BE2C (cell line): ENCODE measurements around the gene NDUFAF2.

Source experiments
- DNase-seq: peaks from one replicate; pipeline ENCODE4 v3.0.0-alpha.2; 2020
- H3K27me3 ChIP-seq: fragments of 250-450 bp; sonication (Bioruptor Pico); 2 replicates; pipeline ENCODE4 v1.5.1; 2020; ENCODE audit warnings: mild to moderate bottlenecking
- H3K36me3 ChIP-seq: fragments of 250-450 bp; sonication (Bioruptor Pico); 2 replicates; pipeline ENCODE4 v1.5.1; 2020; ENCODE audit warnings: mild to moderate bottlenecking
- H3K4me1 ChIP-seq: fragments of 250-450 bp; sonication (Bioruptor Pico); 2 replicates; pipeline ENCODE4 v1.5.1; 2020
- H3K4me3 ChIP-seq: 2 replicates; pipeline ENCODE4 v1.5.1; 2011; ENCODE audit warnings: low read depth, low read length
- H3K9me3 ChIP-seq: fragments of 250-450 bp; sonication (Bioruptor Pico); 2 replicates; pipeline ENCODE4 v1.5.1; 2020
- TF ChIP-seq, protein P1 (sequence below): IDR thresholded peaks from 2 replicates; pipeline ENCODE4 v1.5.1; 2012; ENCODE audit warnings: mild to moderate bottlenecking, low read depth, low read length

NDUFAF2 gene

DNA sequence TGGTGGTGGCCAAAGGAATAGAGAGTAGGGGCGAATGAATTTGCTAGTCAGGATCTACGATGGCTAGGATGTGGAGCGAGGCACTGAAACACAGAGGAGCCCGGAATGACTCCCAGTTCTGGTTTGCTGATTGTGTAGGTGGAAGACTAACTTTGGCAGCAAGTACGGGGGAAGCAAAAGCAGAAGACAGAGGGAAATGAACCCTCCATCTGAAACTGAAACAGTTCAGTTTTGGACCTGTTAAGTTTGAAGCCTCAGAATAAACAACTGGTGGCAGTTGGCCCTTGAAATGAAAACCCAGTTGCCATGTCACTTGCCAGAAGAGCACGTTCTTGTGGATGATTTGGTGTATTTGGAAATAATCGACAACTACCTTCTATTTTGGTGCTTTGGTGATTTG, 232.7 kb downstream of the NDUFAF2 start:
- TF ChIP-seq, protein P1, sequence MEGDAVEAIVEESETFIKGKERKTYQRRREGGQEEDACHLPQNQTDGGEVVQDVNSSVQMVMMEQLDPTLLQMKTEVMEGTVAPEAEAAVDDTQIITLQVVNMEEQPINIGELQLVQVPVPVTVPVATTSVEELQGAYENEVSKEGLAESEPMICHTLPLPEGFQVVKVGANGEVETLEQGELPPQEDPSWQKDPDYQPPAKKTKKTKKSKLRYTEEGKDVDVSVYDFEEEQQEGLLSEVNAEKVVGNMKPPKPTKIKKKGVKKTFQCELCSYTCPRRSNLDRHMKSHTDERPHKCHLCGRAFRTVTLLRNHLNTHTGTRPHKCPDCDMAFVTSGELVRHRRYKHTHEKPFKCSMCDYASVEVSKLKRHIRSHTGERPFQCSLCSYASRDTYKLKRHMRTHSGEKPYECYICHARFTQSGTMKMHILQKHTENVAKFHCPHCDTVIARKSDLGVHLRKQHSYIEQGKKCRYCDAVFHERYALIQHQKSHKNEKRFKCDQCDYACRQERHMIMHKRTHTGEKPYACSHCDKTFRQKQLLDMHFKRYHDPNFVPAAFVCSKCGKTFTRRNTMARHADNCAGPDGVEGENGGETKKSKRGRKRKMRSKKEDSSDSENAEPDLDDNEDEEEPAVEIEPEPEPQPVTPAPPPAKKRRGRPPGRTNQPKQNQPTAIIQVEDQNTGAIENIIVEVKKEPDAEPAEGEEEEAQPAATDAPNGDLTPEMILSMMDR = no peak
- H3K4me3 ChIP-seq = no peak overlapping the region
- H3K4me1 ChIP-seq = no peaks in the 10 kb centered on the region
- no peaks in the 10 kb centered on the region for H3K36me3 ChIP-seq
- DNase-seq = no peak
- H3K27me3 ChIP-seq = no peaks in the 10 kb centered on the region
- no peaks in the 10 kb centered on the region for H3K9me3 ChIP-seq

DNA sequence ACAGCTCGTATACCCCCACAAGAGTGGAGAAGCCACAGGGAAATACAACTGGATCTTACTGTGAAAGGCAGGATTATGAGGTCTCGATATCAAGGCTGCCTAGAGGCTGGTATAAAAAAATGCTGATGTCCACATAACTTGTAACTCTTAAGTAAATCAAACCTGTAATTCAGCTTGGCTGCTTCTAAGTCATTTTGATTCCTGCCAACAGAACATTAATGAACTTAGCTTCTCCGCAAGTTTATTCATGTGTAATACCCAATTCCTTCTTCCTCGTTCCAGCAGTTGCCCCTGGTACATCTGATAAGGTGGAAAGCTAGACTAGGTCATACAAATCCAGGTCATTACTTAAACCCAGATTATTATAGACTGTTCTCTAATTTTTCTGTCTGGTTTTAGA, 233.7 kb downstream of the NDUFAF2 start:
- H3K4me1 ChIP-seq = no peaks in the 10 kb centered on the region
- no peaks in the 10 kb centered on the region for H3K27me3 ChIP-seq
- no peaks in the 10 kb centered on the region for H3K36me3 ChIP-seq
- no peak overlapping the region for H3K4me3 ChIP-seq
- TF ChIP-seq, protein P1 = no peak
- no peaks in the 10 kb centered on the region for H3K9me3 ChIP-seq
- no peak for DNase-seq

DNA sequence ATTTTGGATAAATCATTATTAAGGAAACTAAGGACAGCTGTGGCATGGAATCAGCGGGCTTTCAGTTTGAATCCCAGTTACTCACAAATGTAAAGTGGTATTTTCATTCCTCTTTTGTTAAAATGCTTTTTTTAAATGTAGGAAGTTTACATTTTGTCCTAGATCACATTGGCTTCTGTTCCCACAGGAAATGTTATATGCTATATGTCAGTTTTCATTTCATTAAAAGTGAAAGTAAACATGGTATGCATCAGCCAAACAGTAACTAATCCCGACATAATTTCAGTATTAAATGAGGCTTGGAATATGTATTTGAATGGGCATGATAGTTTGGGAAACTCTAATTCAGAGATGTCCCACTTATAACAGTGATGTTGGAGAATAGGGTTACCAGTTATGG, 235.9 kb downstream of the NDUFAF2 start:
- Histone ChIP-seq H3K27me3 (no peaks in the 10 kb centered on the region), H3K9me3 (no peaks in the 10 kb centered on the region), H3K4me3 (no peak overlapping the region), H3K36me3 (no peaks in the 10 kb centered on the region), H3K4me1 (no peaks in the 10 kb centered on the region)
- TF ChIP-seq, protein P1 = no peak
- no peak for DNase-seq

DNA sequence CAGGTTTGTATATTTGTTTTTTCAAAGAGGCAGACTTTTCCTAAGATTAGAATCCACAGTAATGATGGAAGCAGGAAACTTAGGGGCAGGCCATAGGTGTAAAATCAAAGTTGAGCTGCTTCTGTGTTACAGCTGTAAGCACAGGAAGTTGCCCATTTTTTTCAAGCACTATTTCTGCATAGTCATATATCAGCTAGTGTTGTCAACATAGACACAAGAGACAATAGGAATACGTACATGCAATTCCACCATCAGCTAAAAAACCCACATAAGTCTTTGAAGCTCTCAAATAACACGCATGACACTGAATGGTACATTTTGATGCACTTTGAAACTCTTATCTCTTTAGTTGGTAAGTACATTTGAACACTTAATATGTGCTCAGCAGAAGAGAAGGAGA, 237.4 kb downstream of the NDUFAF2 start:
- Histone ChIP-seq H3K27me3 (no peaks in the 10 kb centered on the region), H3K36me3 (no peaks in the 10 kb centered on the region), H3K9me3 (no peaks in the 10 kb centered on the region), H3K4me1 (no peaks in the 10 kb centered on the region), H3K4me3 (no peak overlapping the region)
- TF ChIP-seq, protein P1 = no peak
- no peak for DNase-seq

DNA sequence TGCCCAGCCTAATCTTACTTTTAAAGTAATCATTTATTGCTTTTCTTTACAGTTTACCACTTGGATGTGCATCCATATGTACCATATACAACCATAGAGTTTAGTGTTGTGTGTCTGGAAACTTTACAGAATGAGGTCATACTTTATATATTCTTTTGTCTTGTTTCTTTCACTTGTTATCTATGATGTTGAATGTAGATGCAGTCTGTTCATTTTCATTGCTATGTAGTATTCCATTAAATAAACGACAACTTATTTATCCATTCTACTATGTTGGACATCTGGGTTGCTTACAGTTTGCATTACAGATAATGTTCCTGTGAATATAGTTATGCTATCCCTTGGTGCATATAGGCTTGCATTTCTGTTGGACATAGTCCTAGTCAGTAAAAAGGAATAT, 238.5 kb downstream of the NDUFAF2 start:
- DNase-seq = no peak
- Histone ChIP-seq H3K27me3 (no peaks in the 10 kb centered on the region), H3K4me1 (no peaks in the 10 kb centered on the region)

DNA sequence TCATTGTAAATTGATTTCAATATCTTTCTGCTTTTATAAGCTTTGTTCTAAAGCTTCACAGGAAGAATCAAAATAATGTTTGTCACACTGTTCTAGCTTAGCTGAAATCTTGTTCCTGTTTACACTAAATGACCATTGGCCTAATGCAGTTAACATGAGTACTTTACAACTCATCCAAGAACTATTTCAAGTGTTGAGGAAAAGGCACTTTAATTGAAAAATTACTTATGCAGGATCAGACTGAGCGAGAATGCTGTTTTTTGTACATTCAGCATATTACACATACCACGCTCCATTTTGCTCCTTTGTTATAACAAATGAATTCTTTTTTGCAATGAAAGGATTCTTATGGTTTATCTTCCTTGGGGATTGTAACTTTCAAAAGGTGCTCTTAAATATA, 239.7 kb downstream of the NDUFAF2 start:
- Histone ChIP-seq H3K36me3 (no peaks in the 10 kb centered on the region), H3K4me1 (no peaks in the 10 kb centered on the region), H3K9me3 (no peaks in the 10 kb centered on the region), H3K27me3 (no peaks in the 10 kb centered on the region), H3K4me3 (no peak overlapping the region)
- TF ChIP-seq, protein P1 = no peak
- DNase-seq = no peak

More for the DNA sequence above, 238.5 kb downstream of the NDUFAF2 start:
- TF ChIP-seq, protein P1 = no peak
- H3K9me3 ChIP-seq = no peaks in the 10 kb centered on the region
- H3K36me3 ChIP-seq = no peaks in the 10 kb centered on the region
- no peak overlapping the region for H3K4me3 ChIP-seq
